Measurements from ENCODE around the gene TFPI.

DNA sequence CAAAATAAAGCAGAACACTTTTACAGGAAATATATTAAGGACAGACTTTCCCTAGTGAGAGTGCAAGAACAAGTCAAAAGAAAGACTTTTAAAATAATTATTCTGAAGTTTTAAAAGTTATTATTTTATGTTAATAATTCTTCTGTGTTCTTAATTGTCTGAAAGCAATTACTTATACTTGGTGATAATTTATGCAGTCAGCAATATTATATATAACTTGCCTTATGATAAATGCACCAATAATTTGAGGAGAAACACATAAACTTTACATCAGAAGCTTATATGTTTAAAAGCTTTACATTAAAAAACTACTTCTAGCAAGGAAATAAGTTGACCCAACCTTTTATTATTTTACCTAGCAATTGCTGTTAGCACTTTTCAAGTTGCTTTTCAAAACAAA, 102.7 kb downstream of the TFPI start:
- TF ChIP-seq POLR2AphosphoS5 (IDR thresholded peaks at IDR 0.05) = no peak
- TF ChIP-seq, protein P1, sequence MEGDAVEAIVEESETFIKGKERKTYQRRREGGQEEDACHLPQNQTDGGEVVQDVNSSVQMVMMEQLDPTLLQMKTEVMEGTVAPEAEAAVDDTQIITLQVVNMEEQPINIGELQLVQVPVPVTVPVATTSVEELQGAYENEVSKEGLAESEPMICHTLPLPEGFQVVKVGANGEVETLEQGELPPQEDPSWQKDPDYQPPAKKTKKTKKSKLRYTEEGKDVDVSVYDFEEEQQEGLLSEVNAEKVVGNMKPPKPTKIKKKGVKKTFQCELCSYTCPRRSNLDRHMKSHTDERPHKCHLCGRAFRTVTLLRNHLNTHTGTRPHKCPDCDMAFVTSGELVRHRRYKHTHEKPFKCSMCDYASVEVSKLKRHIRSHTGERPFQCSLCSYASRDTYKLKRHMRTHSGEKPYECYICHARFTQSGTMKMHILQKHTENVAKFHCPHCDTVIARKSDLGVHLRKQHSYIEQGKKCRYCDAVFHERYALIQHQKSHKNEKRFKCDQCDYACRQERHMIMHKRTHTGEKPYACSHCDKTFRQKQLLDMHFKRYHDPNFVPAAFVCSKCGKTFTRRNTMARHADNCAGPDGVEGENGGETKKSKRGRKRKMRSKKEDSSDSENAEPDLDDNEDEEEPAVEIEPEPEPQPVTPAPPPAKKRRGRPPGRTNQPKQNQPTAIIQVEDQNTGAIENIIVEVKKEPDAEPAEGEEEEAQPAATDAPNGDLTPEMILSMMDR (IDR thresholded peaks at IDR 0.05) = no peak

All from transverse colon (tissue), 4 donors.